Mucosa of descending colon (tissue), 3 donors: Measurements from ENCODE around the gene CCDC175. TPM values are rescaled to one million over a fixed set of nuclear protein-coding genes. Genes with fewer than 3 reads are reported as not detected.

Experiments
- ATAC-seq: fragments of 200-7000 bp; cut with Tn5 transposase; one replicate; pipeline ENCODE4 v1.9.1; 2020; ENCODE audit warnings: mild to moderate bottlenecking, moderate library complexity
- DNase-seq, 3 donors: peaks; one replicate each; pipeline ENCODE4 v3.0.0-alpha.2; 2020
- H3K36me3 ChIP-seq: fragments of 200-600 bp; one replicate; pipeline ENCODE4 v1.8.0; 2021; ENCODE audit warnings: low read depth, mild to moderate bottlenecking
- H3K4me1 ChIP-seq: fragments of 200-600 bp; one replicate; pipeline ENCODE4 v1.8.0; 2021; ENCODE audit warnings: low read depth, mild to moderate bottlenecking
- H3K4me3 ChIP-seq: fragments of 200-600 bp; one replicate; pipeline ENCODE4 v1.8.0; 2021; ENCODE audit warnings: mild to moderate bottlenecking
- H3K9me3 ChIP-seq: fragments of 200-600 bp; one replicate; pipeline ENCODE4 v1.8.0; 2021; ENCODE audit warnings: mild to moderate bottlenecking
- intact Hi-C, 2 donors: fragments of 100-400 bp; cut with DNase I in 1 of 2; cut with micrococcal nuclease in 1 of 2; formaldehyde crosslinking; loops; one replicate each; pipeline versions ENCODE4 v1.11.0 to v1.11.1; 2022; cut with DNase I, micrococcal nuclease
- total RNA-seq, 3 donors: library from RNA; stranded (reverse); fragmentation: NEBNext Ultra II Directional in 2 of 3; extraction: Animal tissue kit (Norgen Biotek cat#: 25700) in 2 of 3; gene quantifications; one replicate each; pipeline versions ENCODE4 v1.2.1 to v1.2.4, GENCODE V29; 2021 to 2023
- TF ChIP-seq, protein P1 (sequence below): fragments of 200-600 bp; IDR thresholded peaks from one replicate; pipeline ENCODE4 v1.8.0; 2022; ENCODE audit warnings: antibody characterized with exemption, mild to moderate bottlenecking
- donor health status: DM: no; HTN: no; CAD: no; lungs with moderate emphysema.
- donor health status: DM: no; HTN: no; CAD: no.
- donor health status: DM: no; HTN: yes; CAD: no.

CCDC175 gene
- total RNA-seq, 3 donors from 2014 or later, result 0.09 to 1.6 (median 0.60) TPM

DNA sequence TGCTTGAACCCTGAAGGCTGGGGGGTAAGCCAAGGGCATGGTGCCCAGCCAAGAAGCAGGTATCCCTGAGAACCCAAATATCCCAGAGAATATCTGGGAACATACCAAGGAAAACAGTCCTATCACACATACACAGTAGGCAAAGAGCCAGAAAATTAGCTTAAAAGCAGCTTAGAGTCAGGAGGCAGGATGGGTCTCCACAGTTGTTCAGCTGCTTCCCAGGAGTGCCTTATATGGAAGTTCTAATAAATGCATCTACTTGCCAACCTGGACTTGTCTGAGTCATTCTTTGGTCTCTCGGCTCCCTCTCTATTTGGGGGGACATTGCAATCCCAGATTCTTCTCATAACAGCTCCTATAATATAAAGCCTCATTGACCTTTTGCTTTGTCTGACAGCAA, 102.4 kb downstream of the CCDC175 start:
- ATAC-seq, result no peak

DNA sequence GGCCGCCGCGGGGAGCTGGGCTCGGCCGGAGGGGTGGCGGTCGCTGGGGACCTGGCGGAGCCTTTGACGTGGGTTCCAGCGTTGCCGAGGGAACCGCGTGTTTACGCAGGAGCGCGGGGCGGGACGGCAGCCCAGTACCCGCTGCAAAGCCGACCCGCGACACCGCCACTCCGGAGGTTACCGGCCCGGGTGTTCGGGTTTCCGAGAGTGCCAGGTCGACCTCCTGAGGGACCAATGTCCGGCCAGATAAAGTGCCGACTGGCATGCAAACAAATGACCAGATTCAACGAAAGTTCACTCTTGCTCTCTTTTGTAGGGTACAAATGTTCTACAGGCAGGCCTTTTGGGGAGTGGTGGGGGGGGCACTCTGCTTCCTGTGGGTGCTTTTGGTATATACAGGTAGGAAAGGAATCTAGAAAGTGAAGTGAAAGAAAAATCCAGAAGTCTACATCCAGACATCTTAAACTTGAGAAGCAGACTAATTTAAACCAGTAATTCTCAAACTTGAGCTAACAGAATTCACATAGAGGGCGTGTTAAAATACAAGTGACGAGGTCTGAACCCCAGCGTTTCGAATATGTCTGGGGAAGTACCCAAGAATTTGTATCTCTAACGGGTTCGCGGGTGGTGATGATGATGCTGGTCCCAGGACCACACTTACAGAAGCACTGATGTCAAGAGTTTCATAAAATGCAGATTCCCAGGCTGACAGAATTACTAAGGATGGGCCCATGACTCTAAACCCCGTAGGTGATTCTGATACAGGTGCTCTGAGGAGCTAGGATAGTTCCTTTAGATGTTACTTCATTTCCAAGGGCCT, 111.1 kb downstream of the CCDC175 start, which contains the start of gene GPR135:
Gene GPR135, minus strand, starts transcription at position 65 of the 820 bp plus-strand sequence. CDS start 154 bp downstream, outside the sequence.
- Histone ChIP-seq H3K9me3 (no peaks in the 10 kb centered on the region), H3K4me1 (peaks cover 8% of the 10 kb centered on the region), H3K4me3 (peak within 1 kb of the TSS; percentile 7), H3K36me3 (no peaks in the 10 kb centered on the region)
- ATAC-seq, result peak; percentile 43
- intact Hi-C loops, result no loop called here
- TF ChIP-seq, protein P1, sequence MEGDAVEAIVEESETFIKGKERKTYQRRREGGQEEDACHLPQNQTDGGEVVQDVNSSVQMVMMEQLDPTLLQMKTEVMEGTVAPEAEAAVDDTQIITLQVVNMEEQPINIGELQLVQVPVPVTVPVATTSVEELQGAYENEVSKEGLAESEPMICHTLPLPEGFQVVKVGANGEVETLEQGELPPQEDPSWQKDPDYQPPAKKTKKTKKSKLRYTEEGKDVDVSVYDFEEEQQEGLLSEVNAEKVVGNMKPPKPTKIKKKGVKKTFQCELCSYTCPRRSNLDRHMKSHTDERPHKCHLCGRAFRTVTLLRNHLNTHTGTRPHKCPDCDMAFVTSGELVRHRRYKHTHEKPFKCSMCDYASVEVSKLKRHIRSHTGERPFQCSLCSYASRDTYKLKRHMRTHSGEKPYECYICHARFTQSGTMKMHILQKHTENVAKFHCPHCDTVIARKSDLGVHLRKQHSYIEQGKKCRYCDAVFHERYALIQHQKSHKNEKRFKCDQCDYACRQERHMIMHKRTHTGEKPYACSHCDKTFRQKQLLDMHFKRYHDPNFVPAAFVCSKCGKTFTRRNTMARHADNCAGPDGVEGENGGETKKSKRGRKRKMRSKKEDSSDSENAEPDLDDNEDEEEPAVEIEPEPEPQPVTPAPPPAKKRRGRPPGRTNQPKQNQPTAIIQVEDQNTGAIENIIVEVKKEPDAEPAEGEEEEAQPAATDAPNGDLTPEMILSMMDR, result no peak
- peak in 1 of 3 donors; percentile 61 for DNase-seq

More for the DNA sequence above, 102.4 kb downstream of the CCDC175 start:
- Histone ChIP-seq H3K36me3 (no peaks in the 10 kb centered on the region), H3K9me3 (no peaks in the 10 kb centered on the region), H3K4me1 (no peaks in the 10 kb centered on the region), H3K4me3 (no peak overlapping the region)
- no peak for DNase-seq
- TF ChIP-seq, protein P1, result no peak
- intact Hi-C loops, result no loop called here

DNA sequence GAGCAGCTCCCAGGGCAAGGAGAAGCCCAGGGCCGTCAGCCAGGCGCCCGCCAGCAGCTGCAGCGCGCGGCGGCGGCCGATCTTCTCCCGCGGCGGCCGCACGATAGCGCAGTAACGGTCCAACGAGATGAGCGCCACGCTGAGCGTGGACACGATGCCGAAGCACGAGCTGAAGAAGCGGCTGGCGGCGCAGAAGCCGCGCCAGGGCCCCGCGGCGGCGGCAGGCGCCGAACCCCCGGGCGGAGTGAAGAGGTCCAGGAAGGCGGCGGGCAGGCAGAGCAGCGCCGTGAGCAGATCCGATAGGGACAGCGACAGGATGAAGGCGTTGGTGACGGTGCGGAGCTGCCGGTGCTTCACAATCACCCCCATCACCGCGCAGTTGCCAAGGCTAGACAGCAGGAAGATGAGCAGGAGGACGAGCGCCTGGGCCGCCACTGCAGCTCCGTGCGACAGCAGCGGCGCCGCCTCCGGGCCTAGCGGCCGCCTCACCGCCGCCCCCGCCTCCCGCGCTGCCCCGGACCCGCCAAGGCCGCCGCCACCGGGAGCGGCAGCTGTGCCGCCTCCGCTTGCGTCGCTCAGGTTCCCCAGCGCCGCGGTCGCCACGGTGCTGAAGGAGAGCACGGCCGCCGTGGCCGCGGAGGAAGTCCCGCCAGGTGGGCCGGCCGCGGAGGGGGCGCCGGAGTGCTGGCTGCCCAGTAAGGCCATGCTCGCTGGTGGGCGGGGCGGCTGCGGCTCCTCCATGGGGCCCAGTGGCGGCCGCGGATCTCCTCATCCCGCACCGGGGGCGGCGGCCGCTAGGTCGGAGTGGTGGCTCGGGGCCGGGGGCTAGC, 111.9 kb downstream of the CCDC175 start:
- intact Hi-C loops, result no loop called here
- ATAC-seq (peak; percentile 77), DNase-seq (peak; percentile 58 to 76 (median 73))
- H3K9me3 ChIP-seq, result no peaks in the 10 kb centered on the region
- TF ChIP-seq, protein P1, result no peak
- H3K4me1 ChIP-seq, result peaks cover 8% of the 10 kb centered on the region
- H3K4me3 ChIP-seq, result peak overlapping the region; percentile 7
- no peaks in the 10 kb centered on the region for H3K36me3 ChIP-seq

DNA sequence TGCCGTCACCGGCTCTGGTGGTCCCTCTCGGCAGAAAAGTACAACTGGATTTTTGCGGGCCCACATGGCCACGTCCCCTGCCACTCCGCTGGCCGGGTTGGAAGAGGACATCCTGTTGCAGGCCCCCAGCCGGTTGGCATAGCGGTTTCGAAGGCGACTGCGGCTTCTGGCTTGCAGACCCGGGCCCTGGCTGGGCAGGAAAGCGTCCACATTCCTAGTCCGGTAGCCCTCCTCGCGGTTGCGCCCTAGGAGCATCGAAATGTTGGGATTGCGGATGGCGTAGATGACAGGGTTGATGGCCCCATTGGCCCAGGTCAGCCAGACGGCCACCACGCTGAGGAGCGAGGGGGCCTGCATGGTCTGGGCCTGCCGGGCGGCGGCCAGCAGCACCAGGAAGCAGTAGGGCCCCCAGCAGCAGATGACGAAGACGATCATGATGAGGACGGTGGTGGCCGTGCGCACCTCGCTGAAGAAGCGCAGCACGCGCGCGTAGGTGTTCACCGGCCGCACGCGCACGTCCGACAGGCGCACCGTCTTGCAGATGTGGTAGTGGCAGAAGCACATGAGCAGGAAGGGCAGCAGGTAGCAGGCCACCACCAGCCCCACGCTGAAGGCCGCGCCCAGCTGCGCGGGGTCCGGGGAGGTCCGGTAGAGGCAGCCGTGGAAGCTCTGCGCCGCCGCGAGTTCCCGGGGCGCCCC, 112.7 kb downstream of the CCDC175 start:
- intact Hi-C loops, result no loop called here
- H3K4me3 ChIP-seq, result no peak overlapping the region

DNA sequence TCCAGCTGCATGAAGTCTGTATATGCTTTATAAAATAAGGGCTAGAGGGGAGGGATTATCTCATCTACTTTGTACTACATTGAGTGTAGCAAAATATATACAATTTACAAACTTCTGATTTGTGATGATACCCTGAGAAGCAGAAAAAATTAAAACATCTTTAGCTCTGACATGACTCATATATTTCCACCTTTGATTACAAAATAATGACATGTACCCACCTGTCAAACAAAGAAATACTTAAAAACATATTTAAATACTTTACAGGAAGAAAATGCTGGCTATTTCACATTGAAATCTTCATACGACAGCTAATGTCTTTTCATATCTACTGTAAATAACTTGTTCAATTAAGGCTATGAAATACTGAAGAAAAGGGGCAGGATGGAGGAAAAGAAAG, 114.7 kb downstream of the CCDC175 start:
- H3K36me3 ChIP-seq, result no peaks in the 10 kb centered on the region
- ATAC-seq (no peak), DNase-seq (no peak)
- H3K4me1 ChIP-seq, result peaks cover 8% of the 10 kb centered on the region
- H3K4me3 ChIP-seq, result no peak overlapping the region
- TF ChIP-seq, protein P1, result no peak
- intact Hi-C loops, result no loop called here
- H3K9me3 ChIP-seq, result no peaks in the 10 kb centered on the region

More for the DNA sequence above, 112.7 kb downstream of the CCDC175 start:
- DNase-seq (peak in 2 of 3 donors; percentile 17 to 54), ATAC-seq (peak; percentile 47)
- TF ChIP-seq, protein P1, result no peak
- H3K36me3 ChIP-seq, result no peaks in the 10 kb centered on the region
- H3K4me1 ChIP-seq, result peaks cover 8% of the 10 kb centered on the region
- no peaks in the 10 kb centered on the region for H3K9me3 ChIP-seq
